WI38 (cell line): ENCODE results near the gene CYP2W1.

Experiments used
- H3K4me3 ChIP-seq: 2 replicates; pipeline ENCODE4 v1.5.1; 2011; ENCODE audit warnings: low read depth, mild to moderate bottlenecking, control low read depth, low read length
- TF ChIP-seq, protein P1 (sequence below): IDR thresholded peaks from 2 replicates; pipeline ENCODE4 v1.5.1; 2012; ENCODE audit warnings: low read depth, mild to moderate bottlenecking, control low read depth, low read length

CYP2W1 gene

DNA sequence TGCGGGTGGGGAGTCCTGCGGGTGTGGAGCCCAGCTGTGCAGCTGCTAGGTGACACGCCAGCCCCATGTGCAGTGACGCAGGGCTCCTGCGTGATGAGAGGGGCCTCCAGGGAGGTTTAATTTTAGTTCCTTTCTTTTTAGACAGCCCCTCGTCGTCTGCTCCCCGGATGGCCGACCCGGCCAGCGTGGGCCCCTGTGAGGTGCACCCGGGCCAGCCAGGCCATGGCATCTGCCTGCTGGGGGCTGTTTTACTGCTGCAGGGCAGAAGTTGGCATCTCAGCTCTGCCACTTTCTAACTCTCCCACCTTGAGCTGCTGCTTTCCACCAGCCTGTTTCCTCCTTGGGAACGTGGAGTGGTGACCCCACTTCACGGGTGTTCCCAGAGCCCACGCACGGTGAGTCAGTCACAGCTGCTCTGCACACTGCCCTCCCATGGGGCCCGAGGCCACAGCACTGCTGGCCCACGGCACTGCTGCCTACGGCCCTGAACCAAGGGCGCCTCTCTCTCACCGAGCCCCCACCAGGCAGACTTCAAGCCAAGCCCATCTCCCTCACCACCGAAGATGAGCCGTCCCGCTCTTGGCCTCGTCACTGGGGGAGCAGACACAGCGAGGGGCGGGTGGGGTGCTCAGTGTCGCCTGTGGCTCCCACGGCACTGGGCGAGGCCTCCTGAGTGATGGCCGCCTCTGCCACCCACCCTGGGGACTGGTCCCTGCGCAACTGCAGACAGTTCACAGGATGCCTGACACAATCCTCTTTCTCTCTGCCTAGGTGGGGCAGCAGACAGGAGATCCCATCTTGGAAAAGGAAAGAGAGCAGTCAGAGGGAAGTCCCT is 21.3 kb downstream of the CYP2W1 start:
- H3K4me3 ChIP-seq, result no peak overlapping the region
- TF ChIP-seq, protein P1, sequence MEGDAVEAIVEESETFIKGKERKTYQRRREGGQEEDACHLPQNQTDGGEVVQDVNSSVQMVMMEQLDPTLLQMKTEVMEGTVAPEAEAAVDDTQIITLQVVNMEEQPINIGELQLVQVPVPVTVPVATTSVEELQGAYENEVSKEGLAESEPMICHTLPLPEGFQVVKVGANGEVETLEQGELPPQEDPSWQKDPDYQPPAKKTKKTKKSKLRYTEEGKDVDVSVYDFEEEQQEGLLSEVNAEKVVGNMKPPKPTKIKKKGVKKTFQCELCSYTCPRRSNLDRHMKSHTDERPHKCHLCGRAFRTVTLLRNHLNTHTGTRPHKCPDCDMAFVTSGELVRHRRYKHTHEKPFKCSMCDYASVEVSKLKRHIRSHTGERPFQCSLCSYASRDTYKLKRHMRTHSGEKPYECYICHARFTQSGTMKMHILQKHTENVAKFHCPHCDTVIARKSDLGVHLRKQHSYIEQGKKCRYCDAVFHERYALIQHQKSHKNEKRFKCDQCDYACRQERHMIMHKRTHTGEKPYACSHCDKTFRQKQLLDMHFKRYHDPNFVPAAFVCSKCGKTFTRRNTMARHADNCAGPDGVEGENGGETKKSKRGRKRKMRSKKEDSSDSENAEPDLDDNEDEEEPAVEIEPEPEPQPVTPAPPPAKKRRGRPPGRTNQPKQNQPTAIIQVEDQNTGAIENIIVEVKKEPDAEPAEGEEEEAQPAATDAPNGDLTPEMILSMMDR, result no peak

DNA sequence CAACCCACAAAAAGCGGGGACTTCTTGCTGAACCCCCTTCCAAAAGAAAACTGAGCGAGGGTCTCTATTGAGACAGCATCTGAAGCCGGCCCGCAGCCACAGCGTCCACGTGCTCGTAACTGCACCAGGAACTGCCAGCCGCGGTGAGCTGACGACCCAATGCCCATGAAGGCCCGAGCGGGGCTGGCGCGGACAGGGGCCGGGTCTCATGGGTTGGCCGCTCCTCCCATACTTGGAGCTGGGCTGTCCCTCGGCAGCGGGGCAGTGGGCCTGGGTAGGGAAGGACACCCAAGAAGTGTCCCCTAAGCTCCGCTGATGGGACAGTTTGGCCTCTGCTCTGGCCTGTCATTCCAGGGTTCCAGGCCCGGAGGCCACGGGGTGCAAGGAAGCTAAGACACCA is 22.3 kb downstream of the CYP2W1 start:
- H3K4me3 ChIP-seq, result no peak overlapping the region
- TF ChIP-seq, protein P1, result no peak

DNA sequence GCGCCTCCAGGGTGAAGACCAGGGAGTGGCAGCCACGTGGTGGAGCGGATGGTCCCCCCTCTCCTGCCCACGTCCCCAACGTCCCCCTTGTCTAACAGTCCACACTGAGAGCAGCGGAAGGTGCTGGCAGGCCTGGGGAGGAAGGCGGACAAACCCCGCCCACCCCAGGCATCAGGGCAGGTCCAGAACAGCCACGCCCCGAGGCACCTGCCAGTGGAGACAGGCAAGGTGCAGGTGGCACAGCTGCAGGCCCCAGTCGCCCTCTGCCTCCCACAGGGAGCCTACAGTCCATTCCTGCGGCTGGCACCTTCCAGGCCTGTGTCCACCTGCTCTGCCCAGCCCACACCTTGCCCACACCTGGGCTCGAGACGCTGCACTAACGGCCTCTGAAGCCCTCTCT is 24.9 kb downstream of the CYP2W1 start:
- TF ChIP-seq, protein P1, result no peak
- H3K4me3 ChIP-seq, result no peak overlapping the region

DNA sequence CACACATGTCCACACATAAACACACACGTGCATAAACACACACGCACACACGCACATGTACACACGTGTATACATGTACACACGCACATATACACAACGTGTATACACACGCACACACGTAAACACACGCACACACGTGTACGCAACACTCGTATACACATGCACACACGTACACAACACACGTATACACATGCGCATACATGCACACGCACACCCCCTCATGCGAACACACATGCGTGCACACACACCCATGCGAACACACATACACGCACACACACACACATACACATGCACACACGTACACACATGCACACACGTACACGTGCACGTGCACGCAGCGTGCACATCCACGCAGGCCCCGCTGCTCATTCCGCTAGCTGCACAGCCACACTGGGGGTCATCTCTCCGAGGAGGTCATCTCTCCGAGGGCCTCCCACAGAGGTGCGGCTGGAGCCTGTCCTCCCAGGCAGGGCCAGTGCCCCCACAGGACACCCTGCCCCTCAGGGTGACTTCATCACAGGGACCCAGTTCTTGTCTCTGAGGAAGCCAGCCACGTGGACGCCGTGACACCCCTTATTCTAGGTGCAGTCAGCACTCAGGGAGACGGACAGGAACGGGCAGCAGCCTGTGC is 25.9 kb downstream of the CYP2W1 start:
- no peak overlapping the region for H3K4me3 ChIP-seq

DNA sequence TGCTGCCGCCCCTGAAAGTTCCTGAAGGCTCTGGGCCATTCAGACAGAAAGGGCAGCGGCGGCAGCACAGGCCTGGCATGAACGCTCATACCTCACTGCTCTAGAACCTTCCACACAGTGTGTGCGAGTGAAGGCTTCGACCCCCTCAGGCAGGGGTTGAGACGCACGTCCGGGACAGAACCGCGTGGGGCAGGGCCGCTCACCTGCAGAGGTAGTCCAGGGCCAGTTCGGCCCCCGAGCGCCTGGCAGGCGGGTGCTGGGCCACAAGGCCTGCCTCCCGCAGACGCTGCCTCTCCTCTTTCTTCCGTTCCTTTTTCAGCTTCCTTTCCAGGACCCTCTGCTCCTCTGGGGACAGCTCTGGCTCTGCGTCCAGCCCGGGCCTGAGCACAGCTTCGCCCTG is 26.8 kb downstream of the CYP2W1 start:
- TF ChIP-seq, protein P1, result no peak
- H3K4me3 ChIP-seq, result no peak overlapping the region

More for the DNA sequence above, 25.9 kb downstream of the CYP2W1 start:
- TF ChIP-seq, protein P1, result no peak

DNA sequence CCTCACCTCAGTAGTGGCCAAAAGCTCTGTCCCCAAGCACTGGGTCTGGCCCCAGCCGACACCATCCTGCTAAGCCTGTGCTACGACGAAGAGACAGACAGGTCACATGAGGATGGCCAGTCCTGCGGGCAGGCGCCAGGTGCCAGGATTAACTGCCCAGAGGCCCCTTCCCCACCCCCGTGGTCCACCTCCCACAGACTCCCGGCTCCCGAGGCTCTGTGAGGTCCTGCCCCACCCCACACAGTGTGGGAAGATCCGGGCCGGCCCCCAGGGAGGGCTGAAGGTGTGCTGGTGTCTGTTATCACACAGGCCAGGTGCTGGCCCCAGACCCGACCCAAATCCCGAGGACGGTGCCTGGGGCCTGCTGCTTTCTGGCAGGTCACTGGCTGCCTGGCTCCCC is 27.2 kb downstream of the CYP2W1 start:
- TF ChIP-seq, protein P1, result no peak
- H3K4me3 ChIP-seq, result no peak overlapping the region
